Liver (tissue), 9 donors: ENCODE measurements around the gene CLN5. TPM values are rescaled to one million over a fixed set of nuclear protein-coding genes. Genes with fewer than 3 reads are reported as not detected.

Source experiments
- DNase-seq: peaks from one replicate; pipeline ENCODE4 v3.0.0-alpha.2; 2017; ENCODE audit warnings: low spot score
- H3K27ac ChIP-seq, 2 donors: one replicate each; pipeline ENCODE4 v1.7.0; 2013; ENCODE audit warnings: inconsistent platforms in 2 of 2, low read length in 2 of 2, control low read depth in 1 of 2, low read depth in 1 of 2, mild to moderate bottlenecking in 1 of 2
- H3K27me3 ChIP-seq, 4 donors: one replicate each; pipeline versions ENCODE4 v1.6.1 to v1.7.0; 2013; ENCODE audit warnings: low read length in 3 of 4, inconsistent platforms in 1 of 4, mild to moderate bottlenecking in 1 of 4, moderate library complexity in 1 of 4; ENCODE audit not compliant: control insufficient read depth in 4 of 4, insufficient read depth in 4 of 4
- H3K36me3 ChIP-seq, 4 donors: one replicate each; pipeline versions ENCODE4 v1.6.1 to v1.7.0; 2013; ENCODE audit warnings: low read length in 3 of 4, mild to moderate bottlenecking in 3 of 4, low read depth in 1 of 4, moderate library complexity in 1 of 4; ENCODE audit not compliant: control insufficient read depth in 4 of 4, insufficient read depth in 3 of 4
- H3K4me1 ChIP-seq, 4 donors: one replicate each; pipeline versions ENCODE4 v1.6.1 to v1.7.0; 2013; ENCODE audit warnings: low read length in 3 of 4, mild to moderate bottlenecking in 3 of 4, moderate library complexity in 1 of 4; ENCODE audit not compliant: control insufficient read depth in 4 of 4, insufficient read depth in 4 of 4
- H3K4me3 ChIP-seq, 3 donors: one replicate each; pipeline versions ENCODE4 v1.6.1 to v1.7.0; 2013; ENCODE audit warnings: low read length in 3 of 3, control low read depth in 1 of 3, low read depth in 1 of 3, mild to moderate bottlenecking in 1 of 3
- H3K9ac ChIP-seq, 2 donors: one replicate each; pipeline ENCODE4 v1.7.0; 2013; ENCODE audit warnings: low read length in 2 of 2, mild to moderate bottlenecking in 2 of 2, moderate library complexity in 2 of 2, control low read depth in 1 of 2, low read depth in 1 of 2
- H3K9me3 ChIP-seq, 4 donors: one replicate each; pipeline versions ENCODE4 v1.6.1 to v1.7.0; 2013; ENCODE audit warnings: low read length in 3 of 4; ENCODE audit not compliant: control insufficient read depth in 4 of 4
- EGR1 ChIP-seq, 2 donors: IDR thresholded peaks; 2 replicates each; pipeline ENCODE4 v1.6.1; 2016 to 2018; ENCODE audit warnings: antibody characterized with exemption in 2 of 2, low read depth in 2 of 2
- FOXA1 ChIP-seq: IDR thresholded peaks from 2 replicates; pipeline ENCODE4 v1.6.1; 2016; ENCODE audit warnings: antibody characterized with exemption
- FOXA2 ChIP-seq: IDR thresholded peaks from 2 replicates; pipeline ENCODE4 v1.6.1; 2016; ENCODE audit warnings: antibody characterized with exemption
- HNF4A ChIP-seq, 2 donors: conservative IDR thresholded peaks; 2 replicates each; pipeline ENCODE4 v1.6.1; 2016; ENCODE audit warnings: antibody characterized with exemption in 2 of 2, mild to moderate bottlenecking in 2 of 2
- JUND ChIP-seq, 2 donors: IDR thresholded peaks; 2 replicates each; pipeline ENCODE4 v1.6.1; 2016; ENCODE audit warnings: antibody characterized with exemption in 2 of 2
- MAX ChIP-seq: IDR thresholded peaks from 2 replicates; pipeline ENCODE4 v1.6.1; 2016; ENCODE audit warnings: antibody characterized with exemption
- REST ChIP-seq: IDR thresholded peaks from 2 replicates; pipeline ENCODE4 v1.6.1; 2016; ENCODE audit warnings: antibody characterized with exemption, mild to moderate bottlenecking
- RXRA ChIP-seq, 2 donors: IDR thresholded peaks; 2 replicates each; pipeline ENCODE4 v1.6.1; 2017 to 2018; ENCODE audit warnings: antibody characterized with exemption in 2 of 2, mild to moderate bottlenecking in 1 of 2
- SP1 ChIP-seq: IDR thresholded peaks from 2 replicates; pipeline ENCODE4 v1.6.1; 2018; ENCODE audit warnings: antibody characterized with exemption, mild to moderate bottlenecking
- TAF1 ChIP-seq: conservative IDR thresholded peaks from 2 replicates; pipeline ENCODE4 v1.6.1; 2016; ENCODE audit warnings: antibody characterized with exemption, mild to moderate bottlenecking
- ZBTB33 ChIP-seq: IDR thresholded peaks from 2 replicates; pipeline ENCODE4 v1.6.1; 2016; ENCODE audit warnings: antibody characterized with exemption
- WGBS: extraction: QIAGEN DNeasy Blood & Tissue Kit; methylation state at CpG from one replicate; pipeline ENCODE4 v1.1.7; 2013; 5-methylcytosine and 5-hydroxymethylcytosine counted together
- polyA plus RNA-seq, 2 donors: library from polyadenylated mRNA; stranded (reverse) in 1 of 2; unstranded in 1 of 2; fragments of 200-250 nt in 1 of 2; fragments of >200 nt in 1 of 2; fragmentation: Nextera tagmentation in 1 of 2; extraction: Ambion mirVana in 1 of 2; gene quantifications; one replicate each; pipeline versions ENCODE4 v1.2.1 to v1.2.3, GENCODE V29; 2013 to 2015
- total RNA-seq, 2 donors: library from RNA; depleted of rRNA; stranded (reverse); fragments of >200 nt; gene quantifications; one replicate each; pipeline ENCODE4 v1.2.3, GENCODE V29; 2014
- donor health status: healthy.
- donor health status: healthy.
- donor health status: healthy.
- donor health status: healthy.
- donor health status: healthy.

CLN5 gene
- total and polyA plus RNA-seq, 4 donors = 11.6 to 18.2 (median 14.8) TPM

- Histone ChIP-seq H3K9ac (no peak overlapping the region), H3K4me1 (no peaks in the 10 kb centered on the region), H3K9me3 (no peaks in the 10 kb centered on the region), H3K27ac (no peak overlapping the region), H3K27me3 (no peaks in the 10 kb centered on the region), H3K4me3 (no peak overlapping the region), H3K36me3 (peaks cover 3 to 25% (median 14%) of the 10 kb centered on the region in 4 donors)
- no peak for TF ChIP-seq MAX
- no peak for TF ChIP-seq EGR1 (IDR thresholded peaks at IDR 0.05; ENCODE audit: low read depth in 2 of 2)
- no peak for TF ChIP-seq JUND (IDR thresholded peaks at IDR 0.05)
- no peak for TF ChIP-seq REST
- no peak for TF ChIP-seq FOXA2
- no peak for TF ChIP-seq TAF1
- no peak for TF ChIP-seq HNF4A (conservative IDR thresholded peaks at IDR 0.05)
- TF ChIP-seq ZBTB33 = no peak
- TF ChIP-seq SP1 = no peak
- DNase-seq = no peak
- WGBS = 98% methylated on average over 8 of the region's 8 CpGs
Measured at GRCh38 chr13:77047649-77048343, 55.9 kb downstream of the CLN5 start.

GRCh38 chr13:77048681-77049080, 56.8 kb downstream of the CLN5 start:
- no peak for TF ChIP-seq FOXA1
- TF ChIP-seq ZBTB33 = no peak
- TF ChIP-seq RXRA (IDR thresholded peaks at IDR 0.05) = no peak
- TF ChIP-seq JUND (IDR thresholded peaks at IDR 0.05) = no peak
- Histone ChIP-seq H3K36me3 (peaks cover 3 to 25% (median 14%) of the 10 kb centered on the region in 4 donors), H3K4me1 (peaks cover 0 to 5% (median 3%) of the 10 kb centered on the region in 4 donors), H3K27me3 (no peaks in the 10 kb centered on the region), H3K9ac (no peak overlapping the region), H3K4me3 (no peak overlapping the region), H3K9me3 (no peaks in the 10 kb centered on the region), H3K27ac (no peak overlapping the region)
- DNase-seq = no peak
- WGBS = 62% methylated on average over 4 of the region's 4 CpGs
